SH-SY5Y (cell line): ENCODE data around the gene STK32A.

Experiments used
- GATA2 ChIP-seq: IDR thresholded peaks from 2 replicates; pipeline ENCODE4 v1.6.1; 2011; ENCODE audit warnings: mild to moderate bottlenecking, low read depth, low read length
- GATA3 ChIP-seq: IDR thresholded peaks from 2 replicates; pipeline ENCODE4 v1.6.1; 2011; ENCODE audit warnings: low read depth, mild to moderate bottlenecking, low read length, moderate library complexity

DNA sequence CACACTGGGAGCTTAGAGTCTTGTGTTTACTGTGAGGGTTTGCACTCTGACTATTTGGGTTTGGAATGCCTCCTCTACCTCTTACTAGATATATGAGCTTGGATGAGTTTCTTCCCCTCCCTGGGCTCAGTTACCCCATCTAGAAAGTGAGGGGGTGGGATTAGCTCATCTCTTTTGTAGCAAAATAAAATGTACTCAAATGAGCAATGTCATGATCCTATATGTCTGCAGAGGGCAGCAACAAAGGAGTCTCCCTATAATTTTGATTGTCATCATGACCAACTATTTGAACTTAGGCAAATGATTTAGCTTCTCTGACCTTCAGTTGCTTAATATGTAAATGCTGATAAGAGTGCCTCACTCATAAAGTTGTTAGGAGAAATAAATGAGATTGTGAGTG is 166.1 kb downstream of the STK32A start:
- TF ChIP-seq GATA3 (no peak), GATA2 (no peak)
